ENCODE results near the gene WNT3A.
"Not testable (repeated sequence)": the region's sequence is repeated elsewhere in the genome, so short reads cannot be mapped to it uniquely, and the experiment has no call there.

WNT3A gene

DNA sequence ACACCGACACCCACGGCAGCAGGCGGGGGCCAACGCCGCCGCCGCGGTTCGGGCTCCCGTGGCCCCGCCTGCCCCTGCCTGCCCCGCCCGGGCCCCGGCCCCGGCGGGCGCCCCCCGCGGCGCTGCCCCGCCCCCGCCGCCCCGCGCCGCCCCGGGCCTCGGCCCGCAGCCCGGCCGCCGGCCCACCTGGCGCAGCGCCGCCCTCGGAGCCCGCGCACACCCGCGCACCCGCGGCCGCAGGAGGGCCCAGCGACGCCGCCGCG lies at the start of gene WNT3A:
Gene WNT3A (plus strand): TSS at position 213 of the 263 bp plus-strand sequence. CDS start 131 bp downstream, outside the sequence.
- peak; percentile 16 for DNase-seq

GRCh38 chr1:227958617-227959324 lies 48.0 kb upstream of the WNT3A start:
- DNase-seq = peak; percentile 27

- DNase-seq = peak; percentile 9
These were observed 47.4 kb upstream of the WNT3A start for GRCh38 chr1:227959325-227959860.

DNA sequence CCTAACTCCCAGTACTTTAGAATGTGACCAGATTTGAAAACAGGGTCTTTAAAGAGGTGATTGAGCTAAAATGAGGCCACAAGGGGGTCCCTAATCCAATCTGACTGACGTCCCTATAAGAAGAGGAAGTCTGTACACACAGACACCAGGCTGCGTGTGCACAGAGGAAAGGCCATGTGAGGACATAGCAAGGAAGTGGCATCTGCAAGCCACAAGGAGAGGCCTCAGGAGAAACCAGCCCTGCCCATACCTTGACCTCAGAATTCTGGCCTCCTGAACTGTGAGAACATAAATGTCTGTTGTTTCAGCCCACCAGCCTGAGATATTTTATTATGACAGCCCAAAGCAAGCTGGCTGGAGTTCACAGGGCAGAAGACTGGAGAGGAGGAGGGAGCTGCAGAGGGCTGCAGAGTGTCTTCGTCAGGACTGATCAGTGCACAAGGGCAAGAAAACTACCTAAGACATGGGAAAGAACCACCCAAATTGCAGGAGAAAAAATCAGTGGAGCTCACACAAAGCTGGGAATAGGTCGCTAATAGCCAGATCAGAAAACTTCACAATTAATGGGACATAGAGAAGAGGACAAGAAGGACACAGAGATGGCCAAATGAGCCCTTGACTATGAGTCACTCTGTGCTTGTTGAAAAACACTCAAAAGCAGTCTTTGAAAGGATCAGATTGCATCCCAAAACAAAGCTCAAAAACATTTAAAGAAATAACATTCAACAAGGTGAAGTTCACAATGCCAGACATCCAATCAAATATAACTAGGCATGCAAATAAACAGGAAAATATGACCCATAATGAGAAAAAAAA lies 44.9 kb upstream of the WNT3A start:
- DNase-seq = no peak

GRCh38 chr1:227966733-227967132 lies 40.1 kb upstream of the WNT3A start:
- not testable (repeated sequence) for DNase-seq

DNA sequence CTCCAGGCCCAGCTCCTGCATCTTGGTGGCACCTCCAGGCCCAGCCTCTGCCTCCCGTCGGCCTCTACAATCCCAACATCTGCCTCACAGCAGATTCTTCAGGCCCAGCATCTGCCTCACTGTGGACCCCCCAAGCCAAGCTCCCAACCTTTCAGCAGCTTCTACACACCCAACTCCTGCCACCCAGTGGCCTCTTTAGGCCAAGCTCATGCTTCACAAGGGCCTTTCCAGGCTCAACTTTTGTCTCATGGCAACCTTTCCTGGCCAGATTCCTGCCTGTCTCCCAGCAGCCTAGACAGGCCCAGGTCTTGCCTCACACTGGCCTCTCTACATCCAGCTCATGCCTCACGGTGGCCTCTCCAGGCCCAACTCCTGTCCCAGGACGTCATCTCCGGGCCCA lies 39.0 kb upstream of the WNT3A start:
- not testable (repeated sequence) for DNase-seq

DNA sequence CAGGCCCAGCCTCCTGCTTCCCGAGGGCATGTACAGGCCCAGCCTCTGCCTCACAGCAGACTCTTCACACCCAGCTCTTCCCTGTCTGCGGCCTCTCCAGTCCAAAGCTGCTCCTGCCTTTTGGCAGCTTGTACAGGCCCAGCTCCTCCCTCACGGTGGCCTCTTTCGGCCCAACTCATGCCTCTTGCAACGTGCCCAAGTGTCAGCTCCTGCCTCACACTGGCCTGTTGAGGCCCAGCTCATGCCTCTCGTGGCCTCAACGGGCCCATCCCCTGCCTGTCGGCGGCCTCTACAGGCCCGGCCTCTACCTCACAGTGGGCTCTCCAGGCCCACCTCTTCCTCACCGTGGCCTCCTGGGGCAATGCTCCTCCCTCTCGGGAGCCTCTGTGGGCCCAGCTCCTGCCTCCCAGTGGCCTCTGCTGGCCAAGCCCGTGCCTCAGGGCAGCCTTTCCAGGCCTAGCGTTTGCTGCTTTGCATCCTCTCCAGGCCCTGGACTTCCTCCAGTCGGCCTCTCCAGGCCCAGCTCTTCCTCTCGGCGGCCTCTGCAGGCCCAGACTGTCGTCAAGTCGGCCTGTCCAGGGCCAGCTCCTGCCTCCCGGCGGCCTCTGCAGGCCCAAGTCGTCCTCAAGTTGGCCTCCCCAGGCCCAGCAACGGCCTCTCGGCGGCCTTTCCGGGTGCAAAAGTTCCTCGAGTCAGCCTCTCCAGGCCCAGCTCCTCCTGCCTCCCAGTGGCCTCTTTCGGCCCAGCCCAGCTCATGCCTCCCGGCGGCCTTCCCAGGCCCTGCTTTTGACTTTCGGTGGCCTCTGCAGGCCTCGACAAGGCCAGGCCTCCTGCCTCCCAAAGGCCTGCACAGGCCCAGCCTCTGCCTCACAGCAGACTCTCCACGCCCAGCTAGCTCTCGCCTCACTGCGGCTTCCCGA lies 36.5 kb upstream of the WNT3A start:
- not testable (repeated sequence) for DNase-seq

DNA sequence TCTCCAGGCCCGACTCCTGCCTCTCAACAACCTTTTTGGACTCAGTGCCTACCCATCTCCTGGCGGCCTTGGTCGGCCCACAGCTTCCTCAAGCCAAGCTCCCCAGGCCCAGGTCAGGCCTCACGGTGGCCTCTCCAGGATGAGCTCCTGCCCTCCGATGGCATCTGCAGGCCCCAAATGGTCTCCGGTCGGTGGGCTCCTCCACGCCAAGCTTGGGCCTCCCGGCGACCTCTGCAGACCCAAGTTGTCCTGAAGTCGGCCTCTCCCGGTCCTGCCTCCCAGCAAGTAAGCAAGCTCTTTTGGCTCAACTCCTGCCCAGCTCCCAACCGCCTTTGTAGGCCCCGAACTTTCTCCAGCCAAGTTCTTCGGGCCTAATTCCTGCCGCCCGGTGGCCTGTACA lies 35.6 kb upstream of the WNT3A start:
- DNase-seq = not testable (repeated sequence)

- not testable (repeated sequence) for DNase-seq
These were observed 35.0 kb upstream of the WNT3A start for GRCh38 chr1:227971643-227972282.

- not testable (repeated sequence) for DNase-seq
These were observed 34.5 kb upstream of the WNT3A start for GRCh38 chr1:227972283-227972679.

DNA sequence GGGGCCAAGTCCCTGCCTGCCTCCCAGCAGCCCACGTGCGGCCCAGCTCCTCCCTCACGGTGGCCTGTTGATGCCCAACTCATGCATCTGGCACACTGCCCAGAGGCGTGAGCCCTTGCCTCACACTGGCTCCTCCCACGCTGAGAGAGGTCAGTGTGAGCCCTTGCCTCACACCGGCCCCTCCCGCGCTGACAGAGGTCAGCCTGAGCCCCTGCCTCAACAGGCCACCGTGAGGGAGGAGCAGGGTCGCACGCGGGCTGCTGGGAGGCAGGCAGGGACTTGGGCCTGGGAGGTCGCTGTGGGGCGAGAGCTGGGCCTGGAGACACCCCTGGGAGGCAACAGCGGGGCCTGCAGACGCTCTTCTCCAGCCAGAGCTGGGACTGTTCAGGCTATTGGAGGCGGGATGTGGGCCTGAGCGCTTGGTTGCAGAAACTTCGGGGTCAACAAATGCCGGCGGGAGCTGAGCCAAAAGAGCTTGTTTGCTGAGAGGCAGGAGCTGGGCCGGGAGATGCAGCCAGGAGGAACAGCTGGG lies 33.9 kb upstream of the WNT3A start:
- not testable (repeated sequence) for DNase-seq

GRCh38 chr1:227973724-227974288 lies 33.0 kb upstream of the WNT3A start:
- not testable (repeated sequence) for DNase-seq

- not testable (repeated sequence) for DNase-seq
These were observed 31.1 kb upstream of the WNT3A start for GRCh38 chr1:227975583-227976283.

GRCh38 chr1:227987181-227987580 lies 19.6 kb upstream of the WNT3A start:
- DNase-seq = no peak

DNA sequence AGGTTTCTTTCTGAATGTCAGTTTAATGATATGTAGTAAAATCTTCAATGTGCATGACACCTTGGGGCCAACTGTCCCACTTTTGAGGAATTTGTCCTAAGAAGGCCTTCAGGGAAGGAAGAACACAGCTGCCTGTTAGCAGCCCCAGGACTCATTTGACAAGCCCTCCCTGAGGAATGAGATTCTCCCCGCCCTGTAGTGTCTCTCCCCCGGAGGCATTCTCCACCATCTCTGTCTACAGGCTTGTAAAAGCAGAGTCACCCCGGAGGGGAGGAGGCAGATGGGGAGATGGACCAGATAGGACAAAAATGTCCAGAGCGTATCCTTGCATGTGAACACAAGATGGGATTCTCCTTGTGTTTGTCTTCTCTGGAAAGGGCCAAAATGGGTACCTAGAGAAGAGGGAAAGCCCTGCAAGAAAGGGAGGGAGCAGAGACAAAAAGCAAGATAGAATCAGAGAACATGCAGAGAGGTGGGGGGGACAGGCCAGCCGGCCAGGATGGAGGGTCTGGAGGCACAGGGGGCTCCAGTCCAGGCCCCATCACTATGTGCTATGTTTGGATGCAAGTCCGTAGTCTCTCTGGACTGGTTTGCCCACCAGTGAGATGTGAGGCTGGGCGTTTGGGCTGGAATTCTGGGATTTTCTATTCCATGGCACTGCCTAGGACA lies 12.0 kb upstream of the WNT3A start:
- no peak for DNase-seq

DNA sequence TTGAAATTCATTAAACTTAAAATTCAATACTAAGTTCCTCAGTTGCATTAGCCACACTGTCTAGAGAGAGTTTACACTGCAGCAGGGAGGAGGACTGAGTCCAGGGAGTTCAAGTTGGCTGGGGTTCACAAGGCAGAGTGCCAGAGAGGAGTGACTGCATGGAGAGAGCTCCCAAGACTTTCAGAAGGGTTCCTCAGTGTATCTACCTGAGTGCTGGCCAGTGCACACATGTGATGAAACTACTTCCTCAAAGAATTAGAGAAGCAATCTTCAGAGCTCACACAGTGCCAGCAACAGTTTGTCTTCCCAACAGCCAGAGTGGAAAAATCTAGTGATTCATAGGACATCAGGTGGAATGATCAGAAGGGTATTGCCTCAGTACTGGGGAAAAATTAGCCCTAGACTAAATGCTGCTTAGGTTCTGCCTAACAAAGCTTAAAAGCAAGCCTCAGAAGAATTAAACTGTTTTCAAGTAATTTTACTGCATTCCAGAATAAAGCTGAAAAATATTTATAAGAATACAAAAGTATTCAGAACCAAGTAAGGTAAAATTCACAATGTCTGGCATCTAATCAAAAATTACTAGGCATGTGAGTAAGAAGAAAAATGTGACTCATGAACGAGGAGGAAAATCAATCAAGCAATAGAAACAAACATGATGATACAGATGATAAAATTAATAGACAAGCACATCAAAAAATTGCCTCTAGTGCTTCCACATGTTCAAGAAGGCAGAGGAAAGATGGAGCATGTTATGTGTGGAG lies 10.4 kb upstream of the WNT3A start:
- no peak for DNase-seq

DNA sequence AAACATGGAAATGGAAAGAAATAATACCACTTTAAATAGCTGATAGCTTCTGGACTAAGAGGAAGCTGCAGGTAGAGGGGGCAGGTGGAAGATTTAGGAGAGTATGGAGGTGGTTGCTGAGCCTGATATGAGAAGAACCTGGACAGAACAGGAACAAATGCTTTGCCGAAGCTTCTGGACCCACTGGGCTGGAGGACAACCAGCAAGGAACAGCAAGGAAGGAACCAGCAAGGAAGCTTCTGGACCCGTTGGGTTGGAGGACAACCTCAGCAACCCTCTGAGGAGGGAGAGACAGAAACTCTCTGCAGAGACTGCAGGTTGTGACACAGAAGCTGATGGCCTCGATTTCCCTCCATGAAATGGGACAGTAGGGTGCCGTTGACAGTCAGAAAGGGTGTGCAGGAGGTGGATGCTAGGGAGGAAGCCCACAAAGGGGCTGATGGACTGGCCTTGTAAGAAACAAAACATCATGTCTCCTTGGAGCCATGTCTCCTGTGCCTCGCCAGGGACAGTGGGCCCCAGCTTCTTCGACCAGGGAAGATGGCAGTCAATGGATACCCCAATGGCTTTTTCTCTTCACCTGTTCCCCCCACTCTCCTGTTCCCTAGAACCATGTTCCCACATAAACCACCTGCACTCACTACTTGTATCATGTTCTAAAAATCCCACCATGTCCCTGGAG lies 8.3 kb upstream of the WNT3A start:
- no peak for DNase-seq

DNA sequence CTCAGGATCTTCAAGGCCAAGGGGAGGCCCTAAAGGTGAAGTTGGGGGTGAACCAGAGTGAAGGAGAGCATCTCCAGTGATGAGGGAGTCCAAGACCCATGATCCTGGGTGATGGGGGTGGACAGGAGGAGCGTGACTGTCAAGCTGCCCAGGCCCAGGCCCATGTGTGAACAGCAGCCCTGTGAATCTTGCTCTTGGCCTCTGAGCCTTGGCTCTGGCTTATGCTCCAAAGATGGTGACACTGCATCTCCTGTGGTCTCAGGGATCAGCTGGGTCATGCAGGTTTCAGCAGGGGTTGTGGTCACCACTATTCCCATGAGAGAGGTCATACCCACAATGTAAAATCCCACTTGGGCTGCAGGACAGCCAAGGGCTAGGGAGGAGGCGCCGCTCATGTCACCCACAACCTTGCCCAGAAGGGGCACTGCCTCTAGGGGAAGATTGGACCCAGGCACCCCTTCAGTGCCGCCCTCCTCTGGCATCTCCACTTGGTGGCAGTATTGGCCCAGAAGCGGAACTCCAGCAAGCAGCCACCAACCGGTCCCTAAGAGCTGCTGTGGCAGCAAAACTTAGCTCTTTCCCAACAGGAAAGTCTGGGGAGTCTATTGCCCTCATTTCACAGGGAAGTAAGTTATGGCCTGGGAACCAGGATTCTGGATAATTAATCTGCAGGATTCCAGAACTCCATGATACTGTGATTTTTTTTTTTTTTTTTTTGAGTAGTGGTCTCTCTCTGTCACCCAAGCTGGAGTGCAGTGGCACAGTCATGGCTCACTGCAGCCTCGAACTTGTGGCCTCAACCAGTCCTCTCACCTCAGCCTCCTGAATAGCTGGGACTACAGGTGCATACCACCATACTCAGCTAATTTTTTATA lies 7.5 kb upstream of the WNT3A start:
- no peak for DNase-seq

All from right forelimb (tissue), 1 donor.